HCT116 (cell line): ENCODE results near the gene SBF2. TPM values are rescaled to one million over a fixed set of nuclear protein-coding genes. Genes with fewer than 3 reads are reported as not detected.

ENCODE experiments used
- ATAC-seq: fragments of 200-7000 bp; cut with Tn5 transposase; 2 replicates; pipeline ENCODE4 v1.9.1; 2020; ENCODE audit warnings: mild to moderate bottlenecking, moderate library complexity
- BruUV-seq: library from RNA; stranded (reverse); fragments of 400-500 nt; replicated peaks from 2 replicates; lab custom pipeline; 2021; lab: Mats Ljungman, UMichigan
- CTCF ChIA-PET: fragments of 300-600 bp; sonication (Branson Sonifier 250); formaldehyde crosslinking; loops from one replicate; lab custom pipeline; 2021; ENCODE audit warnings: antibody characterized with exemption; lab: Charles Lee
- POLR2A ChIA-PET: fragments of 300-600, 350-600 bp; sonication (Branson Sonifier 250); formaldehyde crosslinking; loops from one replicate; lab custom pipeline; 2021; ENCODE audit warnings: antibody characterized with exemption; lab: Charles Lee
- RAD21 ChIA-PET, 2 experiments: fragments of 300-600 bp; sonication (Branson Sonifier 250); formaldehyde crosslinking; loops; one replicate each; lab custom pipeline; 2023; ENCODE audit warnings: low total read pairs in 2 of 2; ENCODE audit not compliant: uncharacterized antibody in 2 of 2, unreplicated experiment in 2 of 2, low non-redundant PET in 1 of 2; lab: Charles Lee
- DNase-seq: peaks from one replicate; pipeline ENCODE4 v3.0.0-alpha.2; 2010; ENCODE audit warnings: low read depth, low spot score
- H2AFZ ChIP-seq: fragments of 200-600 bp; shearing (Covaris generic), sonication (generic); 2 replicates; pipeline ENCODE4 v1.6.1; 2017; ENCODE audit warnings: low read depth, mixed run types, mixed read lengths, antibody characterized with exemption, low read length; ENCODE audit not compliant: poor library complexity, severe bottlenecking
- H3K27ac ChIP-seq: 2 replicates; pipeline ENCODE4 v1.5.1; 2012; ENCODE audit warnings: low read depth, low read length
- H3K27me3 ChIP-seq: fragments of 200-600 bp; sonication (generic); 2 replicates; pipeline ENCODE4 v1.6.1; 2016; ENCODE audit warnings: mixed run types, low read length, mixed read lengths; ENCODE audit not compliant: insufficient read depth
- H3K36me3 ChIP-seq, 2 experiments: fragments of 200-500 bp in 1 of 2; fragments of 200-600 bp in 1 of 2; sonication (Bioruptor generic) in 1 of 2; sonication (generic) in 1 of 2; 2 replicates each; pipeline versions ENCODE4 v1.5.1 to v1.6.1; 2014 to 2016; ENCODE audit warnings: low read length in 2 of 2, inconsistent platforms in 1 of 2, mixed read lengths in 1 of 2, mixed run types in 1 of 2; ENCODE audit not compliant: insufficient read depth in 2 of 2, control insufficient read depth in 1 of 2
- H3K4me1 ChIP-seq, 2 experiments: fragments of 200-600 bp in 1 of 2; sonication (generic) in 1 of 2; 2 replicates each; pipeline versions ENCODE4 v1.5.1 to v1.6.1; 2012 to 2017; ENCODE audit warnings: low read length in 2 of 2, inconsistent platforms in 1 of 2, mild to moderate bottlenecking in 1 of 2, mixed read lengths in 1 of 2, mixed run types in 1 of 2, moderate library complexity in 1 of 2; ENCODE audit not compliant: insufficient read depth in 2 of 2, control insufficient read depth in 1 of 2
- H3K4me2 ChIP-seq: fragments of 200-600 bp; sonication (generic); 2 replicates; pipeline ENCODE4 v1.6.1; 2017; ENCODE audit warnings: mixed run types, low read length, mixed read lengths
- H3K4me3 ChIP-seq, 2 experiments: fragments of 200-600 bp in 1 of 2; sonication (generic) in 1 of 2; replicated peaks in 1 of 2; 2 replicates each; pipeline ENCODE4 v1.5.1; 2011 to 2016; ENCODE audit warnings: low read length in 2 of 2, control low read depth in 1 of 2, low read depth in 1 of 2, mild to moderate bottlenecking in 1 of 2, mixed read lengths in 1 of 2, mixed run types in 1 of 2
- H3K79me2 ChIP-seq: fragments of 200-600 bp; sonication (generic); 2 replicates; pipeline ENCODE4 v1.6.1; 2017; ENCODE audit warnings: mild to moderate bottlenecking, mixed run types, low read length, moderate library complexity, mixed read lengths; ENCODE audit not compliant: insufficient read depth
- H3K9ac ChIP-seq: fragments of 200-600 bp; sonication (generic); 2 replicates; pipeline ENCODE4 v1.6.1; 2016; ENCODE audit warnings: low read length, mixed read lengths
- H3K9me2 ChIP-seq: fragments of 200-600 bp; sonication (generic), shearing (Covaris generic); 2 replicates; pipeline ENCODE4 v1.6.1; 2017; ENCODE audit warnings: mixed run types, mild to moderate bottlenecking, moderate library complexity; ENCODE audit not compliant: insufficient read depth
- H3K9me3 ChIP-seq, 2 experiments: fragments of 200-500 bp in 1 of 2; fragments of 200-600 bp in 1 of 2; sonication (Bioruptor generic) in 1 of 2; sonication (generic) in 1 of 2; 2 replicates each; pipeline ENCODE4 v1.6.1; 2014 to 2017; ENCODE audit warnings: low read length in 2 of 2, mixed read lengths in 2 of 2, inconsistent platforms in 1 of 2, low read depth in 1 of 2, mild to moderate bottlenecking in 1 of 2, mixed run types in 1 of 2, moderate library complexity in 1 of 2; ENCODE audit not compliant: control insufficient read depth in 1 of 2, insufficient read depth in 1 of 2
- H4K20me1 ChIP-seq: fragments of 200-600 bp; sonication (generic), shearing (Covaris generic); 2 replicates; pipeline ENCODE4 v1.6.1; 2017; ENCODE audit warnings: mixed run types, mild to moderate bottlenecking, moderate library complexity; ENCODE audit not compliant: insufficient read depth
- CBX3 ChIP-seq: IDR thresholded peaks from 2 replicates; pipeline ENCODE4 v1.6.1; 2012; ENCODE audit warnings: low read depth
- CEBPB ChIP-seq: IDR thresholded peaks from 2 replicates; pipeline ENCODE4 v1.6.1; 2012; ENCODE audit warnings: low read depth
- EGR1 ChIP-seq: IDR thresholded peaks from 2 replicates; pipeline ENCODE4 v1.6.1; 2012; ENCODE audit warnings: low read depth
- EZH2phosphoT487 ChIP-seq: fragments of 200-600 bp; IDR thresholded peaks from 2 replicates; pipeline ENCODE4 v1.6.1; 2018; ENCODE audit warnings: antibody characterized with exemption, borderline replicate concordance
- FOSL1 ChIP-seq: IDR thresholded peaks from 2 replicates; pipeline ENCODE4 v1.6.1; 2012; ENCODE audit warnings: low read depth
- POLR2AphosphoS5 ChIP-seq: IDR thresholded peaks from 2 replicates; pipeline ENCODE4 v1.6.1; 2011; ENCODE audit warnings: mild to moderate bottlenecking, low read depth, low read length, moderate library complexity
- TCF7L2 ChIP-seq: IDR thresholded peaks from 2 replicates; pipeline ENCODE4 v1.7.0; 2011; ENCODE audit warnings: borderline replicate concordance, inconsistent platforms; ENCODE audit not compliant: insufficient read depth, insufficient read length; ENCODE audit errors: extremely low read depth
- ZFX ChIP-seq: fragments of 450-650 bp; IDR thresholded peaks from 2 replicates; pipeline ENCODE4 v1.6.1; 2017
- intact Hi-C: fragments of 100-400 bp; cut with micrococcal nuclease; formaldehyde crosslinking; loops from 2 replicates; pipeline ENCODE4 v1.10.0; 2022
- total RNA-seq: library from RNA; stranded (reverse); gene quantifications from one replicate; pipeline ENCODE4 v1.2.1, GENCODE V29; 2021; ENCODE audit not compliant: unreplicated experiment
- TF ChIP-seq, protein P1 (sequence below): IDR thresholded peaks from 2 replicates; pipeline ENCODE4 v1.6.1; 2012; ENCODE audit warnings: low read depth
- TF ChIP-seq, protein P2 (sequence below), 3 experiments: fragments of 200-600 bp in 1 of 3; sonication (generic) in 1 of 3; IDR thresholded peaks in 2 of 3; conservative IDR thresholded peaks in 1 of 3; 2 replicates each; pipeline ENCODE4 v1.5.1; 2012 to 2017; ENCODE audit warnings: low read depth in 2 of 3, low read length in 2 of 3, antibody characterized with exemption in 1 of 3, borderline replicate concordance in 1 of 3, control low read depth in 1 of 3, mild to moderate bottlenecking in 1 of 3, mixed read lengths in 1 of 3, mixed run types in 1 of 3, moderate library complexity in 1 of 3; ENCODE audit not compliant: insufficient read depth in 1 of 3
- TF ChIP-seq, protein P3 (sequence below): IDR thresholded peaks from 2 replicates; pipeline ENCODE4 v1.6.1; 2012

Gene SBF2
- total RNA-seq, 1 experiment from 2014 or later = 35.0 TPM

DNA sequence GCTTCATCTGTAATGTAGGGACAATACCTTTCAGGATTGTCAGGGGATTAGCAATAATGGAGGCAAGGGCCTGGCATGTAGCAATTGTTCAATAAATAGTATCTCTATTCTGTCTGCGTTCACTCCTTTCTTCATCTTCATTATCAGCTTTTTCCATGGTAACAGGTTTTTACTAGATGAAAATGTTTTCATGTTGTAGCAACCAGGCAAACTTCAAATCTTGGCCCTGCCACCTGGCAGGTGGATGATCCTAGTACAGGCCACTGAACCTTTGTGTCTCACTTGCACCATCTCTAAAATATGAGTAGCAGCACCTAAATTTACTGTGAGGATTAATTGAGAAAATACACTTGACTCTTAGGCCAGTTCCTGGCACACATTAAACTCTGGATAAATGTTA is 546.8 kb downstream of the SBF2 start:
- ChIA-PET POLR2A (no interaction called here), CTCF (interaction anchor here (0.7 to 3.6 kb wide), 7 partner anchors 12 to 731 kb away, joined by 3 to 25 read pairs (median 8); no protein-coding TSS in a partner anchor), RAD21 (no interaction called here)
- Histone ChIP-seq H3K27ac (no peak overlapping the region), H3K4me2 (no peak overlapping the region), H3K4me3 (no peak overlapping the region), H4K20me1 (no peaks in the 10 kb centered on the region), H3K27me3 (no peaks in the 10 kb centered on the region), H2AFZ (no peak overlapping the region), H3K9me2 (no peaks in the 10 kb centered on the region), H3K36me3 (no peaks in the 10 kb centered on the region), H3K4me1 (peaks cover 3% of the 10 kb centered on the region in 2 experiments; a peak in 2 of 4 replicates), H3K79me2 (no peaks in the 10 kb centered on the region), H3K9me3 (no peaks in the 10 kb centered on the region), H3K9ac (no peak overlapping the region)
- no peak for ATAC-seq
- TF ChIP-seq TCF7L2 (no peak), ZFX (no peak), POLR2AphosphoS5 (no peak), EZH2phosphoT487 (no peak), EGR1 (no peak), CEBPB (no peak), CBX3 (no peak), FOSL1 (no peak)
- TF ChIP-seq, protein P1, sequence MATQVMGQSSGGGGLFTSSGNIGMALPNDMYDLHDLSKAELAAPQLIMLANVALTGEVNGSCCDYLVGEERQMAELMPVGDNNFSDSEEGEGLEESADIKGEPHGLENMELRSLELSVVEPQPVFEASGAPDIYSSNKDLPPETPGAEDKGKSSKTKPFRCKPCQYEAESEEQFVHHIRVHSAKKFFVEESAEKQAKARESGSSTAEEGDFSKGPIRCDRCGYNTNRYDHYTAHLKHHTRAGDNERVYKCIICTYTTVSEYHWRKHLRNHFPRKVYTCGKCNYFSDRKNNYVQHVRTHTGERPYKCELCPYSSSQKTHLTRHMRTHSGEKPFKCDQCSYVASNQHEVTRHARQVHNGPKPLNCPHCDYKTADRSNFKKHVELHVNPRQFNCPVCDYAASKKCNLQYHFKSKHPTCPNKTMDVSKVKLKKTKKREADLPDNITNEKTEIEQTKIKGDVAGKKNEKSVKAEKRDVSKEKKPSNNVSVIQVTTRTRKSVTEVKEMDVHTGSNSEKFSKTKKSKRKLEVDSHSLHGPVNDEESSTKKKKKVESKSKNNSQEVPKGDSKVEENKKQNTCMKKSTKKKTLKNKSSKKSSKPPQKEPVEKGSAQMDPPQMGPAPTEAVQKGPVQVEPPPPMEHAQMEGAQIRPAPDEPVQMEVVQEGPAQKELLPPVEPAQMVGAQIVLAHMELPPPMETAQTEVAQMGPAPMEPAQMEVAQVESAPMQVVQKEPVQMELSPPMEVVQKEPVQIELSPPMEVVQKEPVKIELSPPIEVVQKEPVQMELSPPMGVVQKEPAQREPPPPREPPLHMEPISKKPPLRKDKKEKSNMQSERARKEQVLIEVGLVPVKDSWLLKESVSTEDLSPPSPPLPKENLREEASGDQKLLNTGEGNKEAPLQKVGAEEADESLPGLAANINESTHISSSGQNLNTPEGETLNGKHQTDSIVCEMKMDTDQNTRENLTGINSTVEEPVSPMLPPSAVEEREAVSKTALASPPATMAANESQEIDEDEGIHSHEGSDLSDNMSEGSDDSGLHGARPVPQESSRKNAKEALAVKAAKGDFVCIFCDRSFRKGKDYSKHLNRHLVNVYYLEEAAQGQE = no peak
- TF ChIP-seq, protein P2, sequence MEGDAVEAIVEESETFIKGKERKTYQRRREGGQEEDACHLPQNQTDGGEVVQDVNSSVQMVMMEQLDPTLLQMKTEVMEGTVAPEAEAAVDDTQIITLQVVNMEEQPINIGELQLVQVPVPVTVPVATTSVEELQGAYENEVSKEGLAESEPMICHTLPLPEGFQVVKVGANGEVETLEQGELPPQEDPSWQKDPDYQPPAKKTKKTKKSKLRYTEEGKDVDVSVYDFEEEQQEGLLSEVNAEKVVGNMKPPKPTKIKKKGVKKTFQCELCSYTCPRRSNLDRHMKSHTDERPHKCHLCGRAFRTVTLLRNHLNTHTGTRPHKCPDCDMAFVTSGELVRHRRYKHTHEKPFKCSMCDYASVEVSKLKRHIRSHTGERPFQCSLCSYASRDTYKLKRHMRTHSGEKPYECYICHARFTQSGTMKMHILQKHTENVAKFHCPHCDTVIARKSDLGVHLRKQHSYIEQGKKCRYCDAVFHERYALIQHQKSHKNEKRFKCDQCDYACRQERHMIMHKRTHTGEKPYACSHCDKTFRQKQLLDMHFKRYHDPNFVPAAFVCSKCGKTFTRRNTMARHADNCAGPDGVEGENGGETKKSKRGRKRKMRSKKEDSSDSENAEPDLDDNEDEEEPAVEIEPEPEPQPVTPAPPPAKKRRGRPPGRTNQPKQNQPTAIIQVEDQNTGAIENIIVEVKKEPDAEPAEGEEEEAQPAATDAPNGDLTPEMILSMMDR (IDR thresholded peaks at IDR 0.05 in 2 of 3, conservative IDR thresholded peaks at IDR 0.05 in 1 of 3; ENCODE audit: borderline replicate concordance in 1 of 3, insufficient read depth in 1 of 3, low read depth in 2 of 3, low read length in 2 of 3) = no peak
- TF ChIP-seq, protein P3, sequence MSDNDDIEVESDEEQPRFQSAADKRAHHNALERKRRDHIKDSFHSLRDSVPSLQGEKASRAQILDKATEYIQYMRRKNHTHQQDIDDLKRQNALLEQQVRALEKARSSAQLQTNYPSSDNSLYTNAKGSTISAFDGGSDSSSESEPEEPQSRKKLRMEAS = no peak
- no peak for DNase-seq
- no TSS peak for BruUV-seq
- intact Hi-C loops = no loop called here
